GM18873 (cell line): ENCODE data around the gene PGLYRP3.
"Not testable (repeated sequence)": the region's sequence is repeated elsewhere in the genome, so short reads cannot be mapped to it uniquely, and the experiment has no call there.

Experiments used
- ATAC-seq: cut with Tn5 transposase; IDR thresholded peaks from one replicate; pipeline ENCODE4 v1.9.1; 2021; ENCODE audit warnings: mild to moderate bottlenecking, moderate library complexity, moderate number of reproducible peaks; ENCODE audit not compliant: unreplicated experiment, low FRiP score

PGLYRP3 gene

DNA sequence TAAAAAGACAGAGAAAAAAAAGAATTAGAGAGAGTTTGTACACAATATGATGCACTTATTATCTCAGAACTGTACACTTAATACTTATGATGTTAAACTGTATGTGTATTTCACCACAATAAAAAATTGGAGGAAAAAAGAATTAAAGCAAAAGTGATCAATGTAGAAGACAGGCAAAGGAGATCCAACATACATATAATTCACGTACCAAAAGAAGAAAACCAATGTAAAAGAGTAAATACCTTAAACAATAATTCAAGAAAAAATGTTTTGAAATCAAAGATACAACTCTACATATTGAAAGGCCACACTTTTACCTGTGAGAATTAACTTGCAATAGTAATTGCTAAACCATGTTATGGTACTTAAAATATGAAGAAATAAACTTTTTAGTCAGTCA is 9.8 kb upstream of the PGLYRP3 start:
- no peak for ATAC-seq

GRCh38 chr1:153318145-153318544 is 5.4 kb upstream of the PGLYRP3 start:
- ATAC-seq, result not testable (repeated sequence)

DNA sequence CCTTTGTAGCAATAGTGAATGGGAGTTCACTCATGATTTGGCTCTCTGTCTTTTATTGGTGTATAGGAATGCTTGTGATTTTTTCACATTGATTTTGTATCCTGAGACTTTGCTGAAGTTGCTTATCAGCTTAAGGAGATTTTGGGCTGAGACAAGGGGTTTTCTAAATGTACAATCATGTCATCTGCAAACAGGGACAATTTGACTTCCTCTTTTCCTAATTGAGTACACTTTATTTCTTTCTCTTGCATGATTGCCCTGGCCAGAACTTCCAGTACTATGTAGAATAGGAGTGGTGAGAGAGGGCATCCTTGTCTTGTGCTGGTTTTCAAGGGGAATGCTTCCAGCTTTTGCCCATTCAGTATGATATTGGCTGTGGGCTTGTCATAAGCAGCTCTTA is 3.3 kb upstream of the PGLYRP3 start:
- not testable (repeated sequence) for ATAC-seq

DNA sequence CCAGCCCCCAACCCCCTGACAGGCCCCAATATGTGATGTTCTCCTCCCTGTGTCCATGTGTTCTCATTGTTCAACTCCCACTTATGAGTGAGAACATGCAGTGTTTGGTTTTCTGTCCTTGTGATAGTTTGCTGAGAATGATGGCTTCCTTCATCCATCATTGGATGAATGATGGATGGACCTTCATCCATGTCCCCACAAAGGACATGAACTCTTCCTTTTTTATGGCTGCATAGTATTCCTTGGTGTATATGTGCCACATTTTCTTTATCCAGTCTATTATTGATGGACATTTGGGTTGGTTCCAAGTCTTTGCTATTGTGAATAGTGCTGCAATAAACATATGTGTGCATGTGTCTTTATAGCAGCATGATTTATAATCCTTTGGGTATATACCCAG is 1.6 kb upstream of the PGLYRP3 start:
- ATAC-seq, result not testable (repeated sequence)

- no peak for ATAC-seq
Observed at GRCh38 chr1:153313288-153313687, 536 bp upstream of the PGLYRP3 start.

DNA sequence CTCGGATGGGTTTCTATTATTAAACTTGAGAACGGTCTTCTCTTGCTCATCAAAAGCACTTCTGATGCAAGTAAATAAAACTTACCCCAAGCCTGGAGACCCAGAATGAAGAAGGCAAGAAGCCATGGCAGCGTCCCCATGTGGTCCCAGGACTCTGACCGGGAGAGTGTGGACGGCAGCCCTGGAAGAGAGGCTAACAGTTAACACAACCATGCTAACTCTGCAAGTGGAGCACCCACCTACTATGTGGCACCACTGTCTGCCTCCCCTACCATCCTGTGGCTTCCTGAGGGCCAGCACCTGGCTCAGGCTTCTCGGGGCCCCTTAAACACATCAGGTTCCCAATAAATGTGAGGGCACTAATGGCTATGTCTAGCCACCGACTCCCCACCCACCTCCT is 2.2 kb downstream of the PGLYRP3 start:
- no peak for ATAC-seq

DNA sequence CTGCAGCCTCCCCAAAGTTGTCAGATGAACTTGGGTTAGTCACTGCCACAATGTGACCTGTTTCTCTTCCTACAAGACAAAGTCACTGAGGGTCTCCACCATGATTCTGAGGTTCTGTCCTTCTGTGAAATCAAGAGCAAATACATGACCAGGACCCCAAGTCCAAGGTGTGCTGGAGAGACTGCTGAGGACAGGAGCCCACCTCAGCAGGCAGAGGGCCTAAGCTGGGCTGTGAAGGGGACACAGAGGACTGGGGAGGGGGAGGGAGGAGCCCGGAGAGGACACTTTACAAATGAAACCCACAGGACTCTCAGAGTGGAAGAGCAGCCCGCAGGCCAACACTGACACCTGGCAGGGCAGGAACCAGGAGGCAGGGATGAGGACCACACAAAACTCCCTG is 3.3 kb downstream of the PGLYRP3 start:
- ATAC-seq, result no peak

DNA sequence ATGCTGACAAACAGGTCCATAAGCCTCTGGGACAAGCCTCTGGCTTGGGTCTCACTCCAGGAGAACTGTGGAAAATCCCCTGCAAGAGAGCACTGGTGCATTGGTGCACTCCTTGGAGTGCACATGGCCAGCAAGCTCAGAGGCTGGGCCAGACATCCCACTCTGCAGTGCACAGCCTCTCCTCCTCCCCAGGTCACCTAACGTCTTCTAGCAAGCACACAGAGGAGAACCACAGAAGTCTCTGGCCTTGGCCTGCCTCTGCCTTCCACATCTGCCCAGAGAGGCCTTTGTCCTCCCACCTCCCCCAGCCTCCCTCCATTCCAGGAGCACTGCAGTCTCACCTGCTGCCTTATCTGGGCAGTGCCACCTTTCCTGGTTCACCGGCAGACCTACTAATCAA is 4.2 kb downstream of the PGLYRP3 start:
- no peak for ATAC-seq

DNA sequence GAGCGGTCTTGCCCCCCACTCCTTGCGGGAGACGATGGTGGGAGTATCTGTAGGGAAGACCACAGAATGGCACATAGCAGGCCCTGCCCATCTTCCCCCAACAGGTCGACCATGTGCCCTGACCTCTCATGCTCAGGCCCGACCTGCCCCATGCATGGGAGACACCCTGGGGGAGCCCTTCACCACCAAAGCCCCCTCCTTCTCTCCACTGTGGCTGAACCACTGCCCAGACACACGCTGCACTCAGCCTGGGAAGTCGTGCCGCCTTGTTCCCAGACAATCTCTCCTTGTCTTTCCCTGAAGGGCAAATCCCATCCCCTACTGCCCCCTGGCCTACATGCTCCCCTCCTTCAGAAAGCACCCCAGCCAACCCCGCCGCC is 5.5 kb downstream of the PGLYRP3 start:
- no peak for ATAC-seq

- no peak for ATAC-seq
Observed at GRCh38 chr1:153306303-153307220, 6.2 kb downstream of the PGLYRP3 start.

- no peak for ATAC-seq
Observed at GRCh38 chr1:153305682-153306081, 7.1 kb downstream of the PGLYRP3 start.

GRCh38 chr1:153302308-153302707 is 10.4 kb downstream of the PGLYRP3 start:
- no peak for ATAC-seq

GRCh38 chr1:153293851-153294250 is 18.9 kb downstream of the PGLYRP3 start:
- ATAC-seq, result no peak

DNA sequence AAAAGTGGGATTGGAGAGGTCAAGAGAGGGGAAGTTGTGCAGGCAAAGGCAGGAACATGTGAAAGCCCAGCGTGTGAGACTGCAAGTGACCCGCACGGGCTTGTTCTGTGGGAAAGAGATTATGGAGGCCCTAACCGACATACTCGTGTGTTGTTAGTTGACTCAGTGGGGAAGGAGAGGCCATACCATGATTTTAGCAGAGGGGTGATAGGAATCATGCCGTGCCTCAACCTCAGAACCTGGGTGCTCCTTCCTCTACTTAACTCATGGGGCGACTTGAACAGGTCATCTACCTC is 19.3 kb downstream of the PGLYRP3 start:
- ATAC-seq, result no peak

DNA sequence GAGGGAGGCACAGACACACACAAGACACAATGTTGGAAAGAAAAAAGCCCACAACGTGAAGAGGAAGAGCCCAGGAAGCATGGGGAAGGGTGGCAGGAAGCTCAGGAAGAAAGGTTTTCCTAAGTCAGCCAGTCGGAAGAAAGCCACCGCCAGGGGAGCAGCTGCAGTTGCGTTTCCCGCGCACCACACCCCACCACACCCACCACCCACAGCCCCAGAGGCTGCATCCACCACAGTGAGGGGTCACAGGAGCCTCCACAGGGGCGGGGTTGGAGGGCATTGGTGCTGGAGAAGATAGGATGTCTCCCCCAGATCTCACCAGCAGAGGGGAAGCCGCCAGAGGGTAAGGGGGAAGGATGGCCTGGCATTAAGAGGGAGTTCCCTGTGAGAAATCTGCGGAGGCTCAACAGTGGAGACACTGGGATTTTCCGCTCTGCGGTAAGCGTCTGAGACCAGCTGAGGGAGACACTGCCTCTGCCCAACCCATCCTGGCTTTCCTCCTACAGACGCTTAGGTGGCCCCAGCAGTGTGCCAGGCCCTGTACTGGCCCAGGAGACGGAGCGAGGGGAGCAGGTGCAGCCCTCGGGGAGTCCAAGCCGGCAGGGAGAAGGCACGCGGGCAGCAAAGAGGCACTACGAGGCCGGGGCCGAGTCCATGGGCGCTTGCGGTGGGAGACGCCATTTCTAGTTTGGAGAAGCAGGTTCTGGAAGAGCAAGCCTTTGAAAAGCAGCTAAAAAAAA is 19.8 kb downstream of the PGLYRP3 start:
- no peak for ATAC-seq

GRCh38 chr1:153292185-153292584 is 20.6 kb downstream of the PGLYRP3 start:
- ATAC-seq, result no peak

DNA sequence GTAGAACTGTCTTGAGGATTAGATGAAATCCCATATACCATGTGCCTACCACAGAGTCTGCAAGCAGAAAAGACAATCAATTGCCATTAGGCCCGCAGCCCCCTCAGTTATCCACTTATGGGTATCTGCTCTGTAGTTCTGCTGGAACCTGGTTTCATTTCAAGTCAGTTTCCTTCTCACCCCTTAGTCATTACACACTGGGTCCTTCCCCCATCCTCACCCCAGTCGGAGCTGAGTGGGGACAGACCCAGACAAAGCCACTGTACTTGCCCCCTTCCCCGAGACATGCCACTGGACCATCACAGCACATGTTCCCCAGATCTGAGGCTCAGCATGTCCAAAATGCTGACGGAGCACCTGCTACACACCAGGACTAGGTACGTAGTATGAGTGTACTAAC is 21.2 kb downstream of the PGLYRP3 start:
- no peak for ATAC-seq

DNA sequence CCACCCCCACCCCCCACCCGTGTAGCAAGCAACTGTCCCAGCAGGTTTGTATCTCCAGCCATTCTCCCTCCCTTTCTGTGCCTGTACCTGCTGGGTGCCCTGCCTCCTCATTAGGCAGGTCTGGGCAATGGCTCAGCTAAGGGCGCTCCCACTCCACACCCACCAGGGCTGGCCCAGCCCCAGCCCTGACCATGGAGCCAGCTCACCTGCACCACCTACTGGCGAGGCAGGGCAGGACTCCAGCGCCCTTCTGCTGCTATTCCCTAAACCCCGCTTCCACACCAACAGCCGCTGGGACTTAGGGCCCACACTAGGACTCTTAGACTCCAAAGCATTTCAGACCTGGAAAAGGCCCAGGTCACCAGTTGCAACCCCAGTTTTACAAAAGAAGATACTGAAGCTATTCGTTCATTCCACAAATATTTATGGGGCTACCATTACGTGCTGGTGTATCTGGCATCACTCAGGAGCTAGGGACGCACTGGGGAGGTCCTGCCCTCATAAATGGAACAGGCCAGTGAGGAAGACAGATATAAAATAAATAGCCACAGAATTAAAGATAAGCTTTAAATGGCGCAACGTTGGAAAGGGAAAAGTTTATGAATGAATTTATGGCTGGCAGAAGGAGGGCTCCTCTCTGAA is 24.0 kb downstream of the PGLYRP3 start:
- no peak for ATAC-seq

- no peak for ATAC-seq
Observed at GRCh38 chr1:153277852-153278251, 34.9 kb downstream of the PGLYRP3 start.

DNA sequence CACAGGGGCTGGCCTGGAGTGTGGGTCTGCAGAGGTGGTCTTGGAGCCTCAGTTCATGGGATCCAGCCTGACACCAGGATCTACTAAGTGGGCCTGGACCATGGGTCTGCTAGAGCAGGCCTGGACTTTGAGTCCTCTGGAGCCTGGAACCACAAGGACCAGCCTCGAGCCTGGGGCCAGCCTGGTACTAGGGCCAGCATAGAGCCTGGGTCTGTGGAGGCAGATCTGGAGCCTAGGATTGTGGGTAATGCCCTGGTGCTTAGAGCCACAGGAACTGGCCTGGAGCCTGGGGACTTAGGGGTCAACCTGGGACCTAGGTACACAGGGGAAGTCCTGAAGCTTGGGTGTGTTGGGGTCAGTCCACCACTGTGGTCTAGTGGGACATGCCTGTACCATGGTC is 40.6 kb downstream of the PGLYRP3 start:
- ATAC-seq, result no peak

DNA sequence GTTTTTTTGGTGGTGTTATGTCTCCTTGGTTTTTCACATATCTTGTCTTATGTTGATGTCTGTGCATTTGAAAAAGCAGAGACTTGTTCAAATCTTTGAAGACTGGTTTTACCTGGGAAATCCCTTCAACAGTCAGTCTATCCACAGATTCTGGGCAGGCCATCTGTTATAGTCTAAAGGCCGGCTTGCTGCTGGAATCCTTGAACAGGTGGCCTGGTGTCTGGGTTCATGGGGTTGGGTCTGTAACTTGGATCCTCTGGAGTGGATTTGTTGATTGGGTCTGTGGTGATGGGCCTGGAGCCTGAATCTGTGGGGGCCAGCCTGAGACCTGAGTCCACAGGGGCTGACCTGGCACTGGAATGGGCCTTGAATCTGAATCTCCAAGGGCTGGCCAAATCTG is 41.0 kb downstream of the PGLYRP3 start:
- ATAC-seq, result no peak
